Measurements from ENCODE around the gene SCIN. TPM values are rescaled to one million over a fixed set of nuclear protein-coding genes. Genes with fewer than 3 reads are reported as not detected.

The SCIN gene
- total RNA-seq, 2 experiments from 2014 or later = not detected

- Histone ChIP-seq H3K79me2 (ENCODE audit: insufficient read depth, low read depth, low read length) (no peaks in the 10 kb centered on the region), H3K4me1 (ENCODE audit: insufficient read depth, low read length, poor library complexity, severe bottlenecking) (no peaks in the 10 kb centered on the region), H3K27ac (ENCODE audit: low read depth, low read length, poor library complexity, severe bottlenecking) (no peak overlapping the region), H3K9me3 (ENCODE audit: low read length) (no peaks in the 10 kb centered on the region), H3K9me2 (ENCODE audit: insufficient read depth, low read length) (no peaks in the 10 kb centered on the region), H4K20me1 (ENCODE audit: insufficient read depth, low read length) (no peaks in the 10 kb centered on the region), H3K4me3 (ENCODE audit: low read depth, low read length, poor library complexity, severe bottlenecking) (no peak overlapping the region), H3K4me2 (ENCODE audit: low read length) (no peak overlapping the region), H2AFZ (ENCODE audit: low read length) (no peak overlapping the region), H3K36me3 (ENCODE audit: insufficient read depth, low read length) (no peaks in the 10 kb centered on the region)
- CTCF ChIA-PET (ENCODE audit: unreplicated experiment) = no interaction called here
- intact Hi-C loops (cut with micrococcal nuclease; ENCODE audit: unreplicated experiment) = no loop called here
- TF ChIP-seq EZH2phosphoT487 (IDR thresholded peaks at IDR 0.05; ENCODE audit: borderline replicate concordance, low read depth, low read length) = no peak
- no peak for TF ChIP-seq CTCF (conservative IDR thresholded peaks at IDR 0.05; ENCODE audit: low read length)
- no peak for DNase-seq (ENCODE audit: low spot score)
- POLR2A ChIA-PET = interaction anchor here (0.8 kb wide), 1 partner anchor 10 kb away, joined by 3 read pairs; no protein-coding TSS in a partner anchor
- BruUV-seq (replicated peaks) = no TSS peak
Observed at GRCh38 chr7:12590559-12590958, 20.0 kb downstream of the SCIN start.

GRCh38 chr7:12594122-12594897, 23.8 kb downstream of the SCIN start:
- Histone ChIP-seq H3K9me2 (ENCODE audit: insufficient read depth, low read length) (no peaks in the 10 kb centered on the region), H3K4me2 (ENCODE audit: low read length) (no peak overlapping the region), H3K4me3 (ENCODE audit: low read depth, low read length, poor library complexity, severe bottlenecking) (no peak overlapping the region), H2AFZ (ENCODE audit: low read length) (no peak overlapping the region), H3K27ac (ENCODE audit: low read depth, low read length, poor library complexity, severe bottlenecking) (no peak overlapping the region), H3K79me2 (ENCODE audit: insufficient read depth, low read depth, low read length) (no peaks in the 10 kb centered on the region), H4K20me1 (ENCODE audit: insufficient read depth, low read length) (no peaks in the 10 kb centered on the region), H3K9me3 (ENCODE audit: low read length) (no peaks in the 10 kb centered on the region), H3K4me1 (ENCODE audit: insufficient read depth, low read length, poor library complexity, severe bottlenecking) (no peaks in the 10 kb centered on the region), H3K36me3 (ENCODE audit: insufficient read depth, low read length) (no peaks in the 10 kb centered on the region)
- no peak for DNase-seq (ENCODE audit: low spot score)
- intact Hi-C loops (cut with micrococcal nuclease; ENCODE audit: unreplicated experiment) = no loop called here
- TF ChIP-seq CTCF (conservative IDR thresholded peaks at IDR 0.05; ENCODE audit: low read length) (no peak), EZH2phosphoT487 (IDR thresholded peaks at IDR 0.05; ENCODE audit: borderline replicate concordance, low read depth, low read length) (no peak)
- ChIA-PET POLR2A (no interaction called here), CTCF (ENCODE audit: unreplicated experiment) (no interaction called here)
- no TSS peak for BruUV-seq (replicated peaks)

GRCh38 chr7:12595148-12595547, 24.6 kb downstream of the SCIN start:
- no peak for DNase-seq (ENCODE audit: low spot score)
- Histone ChIP-seq H3K36me3 (ENCODE audit: insufficient read depth, low read length) (no peaks in the 10 kb centered on the region), H3K4me2 (ENCODE audit: low read length) (no peak overlapping the region), H3K4me3 (ENCODE audit: low read depth, low read length, poor library complexity, severe bottlenecking) (no peak overlapping the region), H2AFZ (ENCODE audit: low read length) (no peak overlapping the region), H3K27ac (ENCODE audit: low read depth, low read length, poor library complexity, severe bottlenecking) (no peak overlapping the region), H4K20me1 (ENCODE audit: insufficient read depth, low read length) (no peaks in the 10 kb centered on the region), H3K79me2 (ENCODE audit: insufficient read depth, low read depth, low read length) (no peaks in the 10 kb centered on the region), H3K4me1 (ENCODE audit: insufficient read depth, low read length, poor library complexity, severe bottlenecking) (no peaks in the 10 kb centered on the region), H3K9me2 (ENCODE audit: insufficient read depth, low read length) (no peaks in the 10 kb centered on the region), H3K9me3 (ENCODE audit: low read length) (no peaks in the 10 kb centered on the region)
- intact Hi-C loops (cut with micrococcal nuclease; ENCODE audit: unreplicated experiment) = no loop called here
- no TSS peak for BruUV-seq (replicated peaks)
- TF ChIP-seq EZH2phosphoT487 (IDR thresholded peaks at IDR 0.05; ENCODE audit: borderline replicate concordance, low read depth, low read length) (no peak), CTCF (conservative IDR thresholded peaks at IDR 0.05; ENCODE audit: low read length) (no peak)
- ChIA-PET POLR2A (interaction anchor here (0.6 kb wide), 1 partner anchor 15 kb away, joined by 3 read pairs; no protein-coding TSS in a partner anchor), CTCF (ENCODE audit: unreplicated experiment) (no interaction called here)
